Glomerular visceral epithelial cell (primary cell): Measurements from ENCODE around the gene DNAJB13.
"Not testable (repeated sequence)": the region's sequence is repeated elsewhere in the genome, so short reads cannot be mapped to it uniquely, and the experiment has no call there.

ENCODE experiments used
- DNase-seq: peaks from one replicate; pipeline ENCODE4 v3.0.0-alpha.2; 2016; ENCODE audit errors: extremely low spot score

The DNAJB13 gene

GRCh38 chr11:73950869-73951710, at the start of gene DNAJB13:
TSS of gene DNAJB13 (plus strand) at chr11:73951026. CDS start at chr11:73951070, 44 bp downstream.
- DNase-seq: peak; percentile 36

GRCh38 chr11:73902303-73902702, 48.5 kb upstream of the DNAJB13 start:
- no peak for DNase-seq

- DNase-seq: peak; percentile 46
Observed at GRCh38 chr11:73907191-73907590, 43.6 kb upstream of the DNAJB13 start.

- DNase-seq: no peak
Observed at GRCh38 chr11:73912026-73912425, 38.8 kb upstream of the DNAJB13 start.

GRCh38 chr11:73913472-73913871, 37.4 kb upstream of the DNAJB13 start:
- DNase-seq: no peak

- DNase-seq: no peak
Observed at GRCh38 chr11:73914284-73914683, 36.5 kb upstream of the DNAJB13 start.

GRCh38 chr11:73916435-73916834, 34.4 kb upstream of the DNAJB13 start:
- no peak for DNase-seq

- DNase-seq: no peak
Observed at GRCh38 chr11:73921180-73921579, 29.6 kb upstream of the DNAJB13 start.

- no peak for DNase-seq
Observed at GRCh38 chr11:73929388-73929787, 21.4 kb upstream of the DNAJB13 start.

GRCh38 chr11:73931039-73931645, 19.7 kb upstream of the DNAJB13 start:
- DNase-seq: peak; percentile 68

GRCh38 chr11:73931951-73932350, 18.9 kb upstream of the DNAJB13 start:
- DNase-seq: no peak

GRCh38 chr11:73932781-73933180, 18.0 kb upstream of the DNAJB13 start:
- DNase-seq: no peak

GRCh38 chr11:73936047-73936446, 14.8 kb upstream of the DNAJB13 start:
- DNase-seq: not testable (repeated sequence)

GRCh38 chr11:73939096-73939495, 11.7 kb upstream of the DNAJB13 start:
- DNase-seq: peak; percentile 70

GRCh38 chr11:73940801-73941570, 9.8 kb upstream of the DNAJB13 start:
- no peak for DNase-seq

- no peak for DNase-seq
Observed at GRCh38 chr11:73942010-73942409, 8.8 kb upstream of the DNAJB13 start.

- DNase-seq: no peak
Observed at GRCh38 chr11:73944085-73944484, 6.7 kb upstream of the DNAJB13 start.

GRCh38 chr11:73944901-73945300, 5.9 kb upstream of the DNAJB13 start:
- no peak for DNase-seq

GRCh38 chr11:73945396-73945795, 5.4 kb upstream of the DNAJB13 start:
- DNase-seq: no peak

GRCh38 chr11:73946798-73947458, 3.9 kb upstream of the DNAJB13 start:
- DNase-seq: peak; percentile 56

GRCh38 chr11:73949246-73949645, 1.6 kb upstream of the DNAJB13 start:
- no peak for DNase-seq

- no peak for DNase-seq
Observed at GRCh38 chr11:73949912-73950311, 914 bp upstream of the DNAJB13 start.
